ENCODE measurements around the gene NUCB2.

The NUCB2 gene

GRCh38 chr11:17268902-17269301, 7.6 kb upstream of the NUCB2 start:
- DNase-seq (ENCODE audit: low read depth in 3 of 3): no peak

DNA sequence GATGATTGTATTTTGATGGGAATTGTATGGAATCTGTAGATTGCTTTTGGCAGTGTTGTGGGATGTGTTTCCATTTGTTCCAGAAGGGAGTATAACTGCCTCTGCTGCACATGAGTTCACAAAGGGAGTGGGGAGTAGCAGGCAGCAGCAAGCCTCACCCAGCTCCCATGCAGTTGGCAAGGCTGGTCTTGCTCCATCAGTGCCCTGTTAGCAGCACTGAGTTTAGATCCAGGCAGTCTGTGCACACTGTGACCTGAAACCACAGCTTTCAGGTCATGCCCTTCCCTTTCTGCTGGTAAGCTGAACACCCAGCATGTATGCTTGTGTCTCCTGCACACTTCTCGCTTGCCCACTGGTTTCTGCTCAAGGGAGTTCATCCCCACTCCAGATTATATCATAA, 3.7 kb upstream of the NUCB2 start:
- DNase-seq (ENCODE audit: low read depth in 3 of 3): no peak

- no peak for DNase-seq (ENCODE audit: low read depth in 3 of 3)
Observed at GRCh38 chr11:17273211-17273610, 3.3 kb upstream of the NUCB2 start.

GRCh38 chr11:17273668-17274282, 2.8 kb upstream of the NUCB2 start:
- no peak for DNase-seq (ENCODE audit: low read depth in 3 of 3)

- no peak for DNase-seq (ENCODE audit: low read depth in 3 of 3)
Observed at GRCh38 chr11:17275400-17276235, 921 bp upstream of the NUCB2 start.

DNA sequence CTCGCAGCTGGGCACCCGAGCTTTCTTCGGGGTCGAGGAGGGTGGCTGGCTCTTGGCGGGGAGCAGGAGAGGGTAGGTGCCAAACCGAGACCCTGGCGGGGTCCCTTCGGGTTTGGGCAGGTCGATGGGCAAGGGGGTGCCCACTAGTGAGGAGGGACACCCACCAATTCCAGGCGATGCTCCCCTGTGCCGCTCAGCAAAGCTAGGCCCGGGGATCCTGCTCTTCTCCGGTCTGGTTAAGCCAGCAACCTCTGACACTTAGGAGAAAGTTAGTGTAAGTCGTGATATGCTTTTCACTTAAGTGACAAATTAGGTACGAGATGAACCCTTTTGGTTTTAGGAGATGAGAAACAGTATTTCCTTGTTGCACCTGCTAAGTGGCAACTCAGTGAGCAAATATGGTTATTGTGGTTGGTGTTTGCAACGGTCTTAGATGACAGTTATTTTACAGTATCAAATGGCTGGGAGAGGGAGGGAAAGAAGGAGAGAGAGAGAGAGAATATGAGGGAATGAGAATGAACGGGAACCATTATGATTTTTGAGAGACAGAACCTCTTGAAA, 565 bp downstream of the NUCB2 start:
- no peak for DNase-seq (ENCODE audit: low read depth in 3 of 3)

GRCh38 chr11:17280494-17281127, 4.1 kb downstream of the NUCB2 start:
- DNase-seq (ENCODE audit: low read depth in 3 of 3): no peak

DNA sequence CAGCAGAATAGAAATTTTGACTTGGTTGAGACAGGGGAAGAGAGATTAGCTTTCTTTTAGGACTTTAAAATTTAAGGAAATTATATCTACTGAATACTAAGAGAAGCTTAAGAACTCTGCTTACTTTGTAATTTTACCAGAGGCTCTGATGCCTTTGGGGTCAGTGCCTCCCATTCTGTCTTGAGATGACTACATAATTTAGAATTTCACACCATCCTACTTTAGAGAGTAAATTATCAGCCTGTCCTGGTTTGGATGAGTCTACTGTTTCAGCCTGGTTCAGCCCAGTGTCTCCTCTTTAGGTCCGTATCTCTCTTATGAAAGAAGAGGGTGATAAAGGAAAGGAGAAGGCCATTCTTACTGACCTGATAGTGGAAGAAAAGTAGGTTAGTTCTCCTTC, 9.8 kb downstream of the NUCB2 start:
- no peak for DNase-seq (ENCODE audit: low read depth in 3 of 3)

- DNase-seq (ENCODE audit: low read depth in 3 of 3): no peak
Observed at GRCh38 chr11:17287058-17287457, 10.5 kb downstream of the NUCB2 start.

DNA sequence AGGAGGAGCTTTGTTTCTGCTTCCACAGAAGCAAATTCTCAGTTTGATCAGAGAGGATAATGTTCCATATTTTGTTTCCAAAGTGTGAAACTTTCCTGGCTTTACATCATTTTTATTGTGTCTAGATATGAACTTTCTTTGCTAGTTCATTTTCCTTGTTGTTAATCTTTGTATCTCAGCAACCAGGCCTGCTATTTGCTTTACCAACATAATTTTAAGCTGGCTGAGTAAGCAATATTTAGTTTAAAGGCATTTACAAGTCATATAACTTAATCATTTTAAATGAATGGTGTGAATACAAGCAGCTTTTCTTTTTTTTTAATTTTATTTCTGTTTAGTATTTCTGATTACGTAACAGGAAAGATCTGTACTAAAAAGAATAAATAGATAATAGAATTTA, 15.2 kb downstream of the NUCB2 start:
- no peak for DNase-seq (ENCODE audit: low read depth in 3 of 3)

- no peak for DNase-seq (ENCODE audit: low read depth in 3 of 3)
Observed at GRCh38 chr11:17293311-17293710, 16.8 kb downstream of the NUCB2 start.

DNA sequence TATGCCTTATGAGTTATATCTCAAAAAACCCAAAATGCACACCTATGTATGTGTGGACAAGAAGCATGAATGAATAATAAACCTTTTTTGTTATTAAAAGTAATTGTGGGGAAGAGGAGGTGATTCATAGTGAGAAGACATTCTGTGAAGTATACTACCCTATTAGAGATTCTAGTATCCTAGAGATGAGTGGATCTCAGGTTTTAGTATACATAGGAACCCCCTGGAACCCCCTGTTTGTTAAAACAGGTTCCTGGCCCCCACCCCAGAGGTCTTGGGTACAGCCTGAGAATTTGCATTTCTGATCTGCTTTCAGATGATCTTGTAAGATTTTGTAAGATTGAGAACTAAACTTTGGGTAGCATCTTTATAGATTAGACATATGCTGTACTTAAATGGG, 17.5 kb downstream of the NUCB2 start:
- no peak for DNase-seq (ENCODE audit: low read depth in 3 of 3)

- no peak for DNase-seq (ENCODE audit: low read depth in 3 of 3)
Observed at GRCh38 chr11:17296852-17297559, 20.5 kb downstream of the NUCB2 start.

DNA sequence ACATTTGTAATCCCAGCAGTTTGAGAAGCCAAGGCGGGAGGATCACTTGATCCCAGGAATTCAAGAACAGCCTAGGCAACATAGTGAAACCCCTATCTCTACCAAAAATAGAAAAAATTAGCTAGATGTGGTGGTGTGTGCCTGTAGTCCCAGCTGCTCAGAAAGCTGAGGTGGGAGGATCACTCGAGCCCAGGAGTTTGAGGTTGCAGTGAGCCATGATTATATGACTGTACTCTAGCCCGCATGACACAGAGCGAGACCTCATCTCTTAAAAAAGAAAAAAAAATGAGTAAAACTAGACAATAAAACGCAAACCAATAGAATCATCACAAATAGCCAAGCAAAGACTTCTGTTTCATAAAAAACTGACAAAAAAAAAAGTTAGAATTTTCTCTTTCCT, 21.8 kb downstream of the NUCB2 start:
- no peak for DNase-seq (ENCODE audit: low read depth in 3 of 3)

DNA sequence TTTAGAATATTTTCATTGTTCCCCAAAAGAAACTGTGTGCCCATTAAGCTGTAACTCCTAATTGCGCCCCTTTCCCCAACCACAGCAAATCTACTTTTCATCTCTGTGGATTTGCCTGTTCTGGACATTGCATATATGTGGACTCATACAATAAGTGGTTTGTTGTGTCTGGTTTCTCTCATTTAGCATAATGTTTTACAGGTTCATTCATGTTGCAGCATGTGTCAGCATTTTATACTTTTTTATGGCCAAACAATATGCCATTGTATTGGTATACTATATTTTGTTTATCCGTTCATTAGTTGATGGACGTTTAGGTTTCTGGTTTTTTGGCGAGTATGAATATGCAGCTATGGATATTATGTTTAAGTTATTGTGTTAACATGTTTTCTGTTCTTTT, 23.8 kb downstream of the NUCB2 start:
- DNase-seq (ENCODE audit: low read depth in 3 of 3): no peak

GRCh38 chr11:17313349-17314231, 37.1 kb downstream of the NUCB2 start:
- no peak for DNase-seq (ENCODE audit: low read depth in 3 of 3)

DNA sequence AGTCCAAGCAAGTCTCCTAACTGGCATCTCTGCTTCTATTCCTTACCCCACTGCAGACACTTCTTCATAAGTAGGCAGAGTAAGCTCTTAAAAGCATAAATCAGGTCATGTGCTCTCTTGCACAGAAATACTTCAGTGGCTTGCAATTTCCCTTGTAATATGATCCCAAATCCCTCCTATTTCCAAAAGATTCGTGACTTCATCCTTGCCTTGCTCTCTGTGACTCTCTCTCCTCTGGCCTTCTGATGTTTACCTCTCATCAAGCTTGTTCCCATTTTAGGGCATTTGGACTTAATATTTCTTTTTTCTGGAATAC, 37.7 kb downstream of the NUCB2 start:
- DNase-seq (ENCODE audit: low read depth in 3 of 3): no peak

DNA sequence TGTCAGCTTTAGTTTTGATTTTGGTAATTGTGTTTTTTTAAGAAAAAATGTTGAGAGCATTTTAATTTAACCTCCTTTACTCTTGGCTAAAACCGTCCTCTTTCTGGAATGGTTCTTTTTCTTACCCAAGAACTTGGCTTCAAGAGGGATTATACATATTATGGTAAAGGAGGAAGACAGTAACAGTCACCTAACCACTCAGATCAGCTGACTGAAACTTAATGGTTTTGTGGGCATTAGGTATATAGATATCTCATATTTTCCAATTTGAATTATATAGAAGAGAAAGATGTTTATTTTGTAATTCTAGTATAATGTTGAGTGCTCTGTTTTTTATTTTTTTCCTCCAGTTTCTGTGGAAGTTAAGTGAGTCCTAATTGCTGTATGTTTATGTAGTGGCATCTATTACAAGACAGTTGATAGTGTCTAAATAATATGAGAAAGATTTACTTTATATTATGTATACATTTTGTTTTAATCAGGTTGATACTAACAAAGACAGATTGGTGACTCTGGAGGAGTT, 38.4 kb downstream of the NUCB2 start:
- no peak for DNase-seq (ENCODE audit: low read depth in 3 of 3)

GRCh38 chr11:17328871-17329494, 52.4 kb downstream of the NUCB2 start:
- DNase-seq (ENCODE audit: low read depth in 3 of 3): no peak

GRCh38 chr11:17331669-17332068, 55.1 kb downstream of the NUCB2 start:
- DNase-seq (ENCODE audit: low read depth in 3 of 3): no peak

All from stimulated activated CD4-positive, alpha-beta T cell treated with anti-CD3 and anti-CD28 coated beads, TNF-alpha, amount 100 ng/mL, for 4 hours (primary cell).